ENCODE data around the gene SMIM29.

Gene SMIM29

DNA sequence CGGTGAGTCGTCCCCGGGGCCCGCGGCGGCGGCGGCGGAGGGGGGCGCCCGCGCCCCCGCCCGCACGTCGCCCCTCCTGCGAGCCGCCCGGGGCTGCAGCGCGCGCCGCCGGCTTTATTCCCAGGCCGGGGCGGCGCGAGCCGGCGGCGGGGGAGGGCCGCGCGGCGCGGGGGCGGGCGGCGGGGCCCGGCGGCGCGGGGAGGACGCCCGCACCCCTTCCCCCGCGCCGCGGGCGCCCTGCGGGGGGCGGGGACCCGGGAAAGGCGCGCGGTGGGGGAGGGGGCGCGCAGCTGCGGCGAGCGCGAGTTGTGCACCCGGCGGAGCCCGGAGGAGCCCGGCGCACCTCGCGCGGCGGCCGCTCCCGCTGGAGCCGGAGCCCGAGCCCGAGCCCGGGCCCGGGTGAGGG is 11.5 kb downstream of the SMIM29 start:
- Histone ChIP-seq H3K27ac (ENCODE audit: low read depth, low read length) (peak overlapping the region; percentile 41), H3K36me3 (ENCODE audit: insufficient read depth, low read length) (peaks cover 7% of the 10 kb centered on the region), H3K4me3 (ENCODE audit: low read depth in 1 of 2, low read length in 2 of 2) (peak overlapping the region; percentile 58 to 66), H3K4me1 (ENCODE audit: insufficient read depth, low read length) (peaks cover 11% of the 10 kb centered on the region), H3K9ac (ENCODE audit: low read length) (no peak overlapping the region), H3K9me3 (ENCODE audit: low read length) (no peaks in the 10 kb centered on the region), H3K27me3 (ENCODE audit: control insufficient read depth in 1 of 2, insufficient read depth in 2 of 2, low read length in 2 of 2) (no peaks in the 10 kb centered on the region)

DNA sequence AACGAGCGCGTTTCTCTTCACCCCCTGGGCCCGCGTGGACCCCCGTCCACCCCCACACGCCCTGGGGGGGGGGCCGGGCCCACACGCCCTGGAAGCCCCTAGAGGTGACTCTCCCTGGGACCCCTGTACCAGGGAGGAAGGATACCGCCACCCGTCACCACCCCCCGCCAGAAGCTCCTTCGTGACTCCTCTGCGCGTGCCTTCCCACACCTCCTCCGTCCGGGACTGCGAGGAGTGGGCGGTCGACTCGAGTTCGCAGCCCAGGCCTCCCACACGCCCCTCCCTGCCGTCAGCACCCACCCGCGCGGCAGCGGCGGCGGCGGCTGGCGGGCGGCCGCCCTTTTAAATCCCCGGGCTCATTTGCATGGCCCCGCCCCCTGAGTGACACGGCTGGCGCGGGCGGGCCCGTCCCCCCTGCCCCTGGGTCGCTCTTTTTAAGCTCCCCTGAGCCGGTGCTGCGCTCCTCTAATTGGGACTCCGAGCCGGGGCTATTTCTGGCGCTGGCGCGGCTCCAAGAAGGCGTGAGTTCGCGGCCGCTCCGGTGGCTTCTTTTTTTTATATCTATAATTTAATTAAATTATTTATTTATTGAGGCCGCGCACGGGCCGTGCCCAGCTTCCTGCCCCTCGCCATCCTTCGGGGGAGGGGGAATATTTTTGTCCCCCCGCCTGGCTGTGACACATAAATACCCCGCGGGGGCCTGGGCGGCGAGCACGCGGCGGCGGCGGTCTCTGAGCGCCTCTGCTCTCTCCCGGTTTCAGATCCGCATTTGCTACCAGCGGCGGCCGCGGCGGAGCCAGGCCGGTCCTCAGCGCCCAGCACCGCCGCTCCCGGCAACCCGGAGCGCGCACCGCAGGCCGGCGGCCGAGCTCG is 12.1 kb downstream of the SMIM29 start, which contains the start of gene HMGA1:
Gene HMGA1, plus strand, starts transcription at position 431 of the 873 bp plus-strand sequence. CDS start 3,908 bp downstream, outside the sequence.
- H3K9ac ChIP-seq (ENCODE audit: low read length), result peak within 1 kb of the TSS; percentile 49
- peaks cover 4% of the 10 kb centered on the region for H3K36me3 ChIP-seq (ENCODE audit: insufficient read depth, low read length)
- peaks cover 11% of the 10 kb centered on the region for H3K4me1 ChIP-seq (ENCODE audit: insufficient read depth, low read length)
- peak within 1 kb of the TSS; percentile 83 for H3K27ac ChIP-seq (ENCODE audit: low read depth, low read length)
- no peaks in the 10 kb centered on the region for H3K27me3 ChIP-seq (ENCODE audit: control insufficient read depth in 1 of 2, insufficient read depth in 2 of 2, low read length in 2 of 2)
- peak within 1 kb of the TSS; percentile 58 to 66 for H3K4me3 ChIP-seq (ENCODE audit: low read depth in 1 of 2, low read length in 2 of 2)
- H3K9me3 ChIP-seq (ENCODE audit: low read length), result no peaks in the 10 kb centered on the region

DNA sequence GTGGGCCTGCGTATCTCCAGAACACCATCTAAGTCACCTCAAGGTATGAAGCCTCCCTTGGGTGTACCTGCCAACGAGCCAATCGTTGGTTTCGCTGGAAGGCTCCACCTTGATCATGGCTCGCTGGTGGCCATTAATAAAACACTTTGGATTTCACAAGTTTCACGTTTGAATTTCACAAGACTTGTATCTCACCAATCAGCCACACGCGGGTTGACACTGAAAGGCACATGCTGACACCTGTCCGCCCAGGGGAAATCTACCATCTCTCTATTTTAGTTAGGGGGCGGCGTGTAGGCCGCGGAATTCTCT is 12.7 kb downstream of the SMIM29 start:
- Histone ChIP-seq H3K36me3 (ENCODE audit: insufficient read depth, low read length) (no peaks in the 10 kb centered on the region), H3K9ac (ENCODE audit: low read length) (peak overlapping the region; percentile 49), H3K27me3 (ENCODE audit: control insufficient read depth in 1 of 2, insufficient read depth in 2 of 2, low read length in 2 of 2) (no peaks in the 10 kb centered on the region), H3K27ac (ENCODE audit: low read depth, low read length) (peak overlapping the region; percentile 83), H3K9me3 (ENCODE audit: low read length) (no peaks in the 10 kb centered on the region), H3K4me3 (ENCODE audit: low read depth in 1 of 2, low read length in 2 of 2) (peak overlapping the region; percentile 32 to 35), H3K4me1 (ENCODE audit: insufficient read depth, low read length) (peaks cover 11% of the 10 kb centered on the region)

DNA sequence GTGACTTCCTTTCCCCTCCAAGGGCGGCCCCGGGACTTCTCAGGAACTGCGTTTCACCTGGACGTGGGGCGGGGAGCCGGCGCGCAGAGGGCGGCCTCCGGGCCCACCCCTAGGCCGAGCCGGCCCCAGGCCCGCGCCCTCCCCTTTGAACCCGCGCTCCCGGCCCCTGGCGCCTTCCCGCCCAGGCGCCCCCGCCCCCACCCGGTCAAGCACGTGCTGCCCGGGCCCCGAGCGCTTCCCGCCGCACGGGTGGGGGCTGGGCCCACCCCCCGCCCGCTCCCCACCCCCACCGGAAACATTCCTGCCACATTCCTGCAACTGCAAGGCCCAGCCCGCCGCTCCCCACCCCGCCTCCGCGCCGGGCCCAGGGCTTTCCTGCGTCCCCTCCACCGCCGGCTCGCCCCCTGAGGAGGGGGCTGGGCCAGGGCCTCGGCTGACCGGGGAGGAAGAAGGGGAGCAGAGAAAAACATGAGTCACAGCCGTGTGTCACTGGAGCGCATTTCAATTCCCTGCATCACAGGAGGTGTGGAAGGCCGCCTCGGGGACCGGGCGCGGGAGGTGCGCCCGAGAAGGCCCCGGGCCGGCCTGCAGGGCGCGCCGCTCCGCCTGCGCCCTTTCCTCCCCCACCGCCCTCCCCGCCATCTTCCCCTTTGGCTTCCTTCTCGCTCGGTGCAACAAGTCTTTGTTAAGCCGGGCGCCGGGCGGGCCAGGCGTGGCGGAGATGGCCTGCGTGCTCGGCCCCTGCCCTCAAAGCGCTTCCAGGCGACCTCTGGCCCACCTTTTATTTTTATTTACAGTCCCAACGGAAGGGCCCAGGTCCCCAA is 13.3 kb downstream of the SMIM29 start:
- Histone ChIP-seq H3K9me3 (ENCODE audit: low read length) (no peaks in the 10 kb centered on the region), H3K36me3 (ENCODE audit: insufficient read depth, low read length) (no peaks in the 10 kb centered on the region), H3K9ac (ENCODE audit: low read length) (no peak overlapping the region), H3K4me1 (ENCODE audit: insufficient read depth, low read length) (peaks cover 11% of the 10 kb centered on the region), H3K27me3 (ENCODE audit: control insufficient read depth in 1 of 2, insufficient read depth in 2 of 2, low read length in 2 of 2) (no peaks in the 10 kb centered on the region), H3K4me3 (ENCODE audit: low read depth in 1 of 2, low read length in 2 of 2) (peak overlapping the region in 1 of 2 donors; percentile 35), H3K27ac (ENCODE audit: low read depth, low read length) (peak overlapping the region; percentile 52)

DNA sequence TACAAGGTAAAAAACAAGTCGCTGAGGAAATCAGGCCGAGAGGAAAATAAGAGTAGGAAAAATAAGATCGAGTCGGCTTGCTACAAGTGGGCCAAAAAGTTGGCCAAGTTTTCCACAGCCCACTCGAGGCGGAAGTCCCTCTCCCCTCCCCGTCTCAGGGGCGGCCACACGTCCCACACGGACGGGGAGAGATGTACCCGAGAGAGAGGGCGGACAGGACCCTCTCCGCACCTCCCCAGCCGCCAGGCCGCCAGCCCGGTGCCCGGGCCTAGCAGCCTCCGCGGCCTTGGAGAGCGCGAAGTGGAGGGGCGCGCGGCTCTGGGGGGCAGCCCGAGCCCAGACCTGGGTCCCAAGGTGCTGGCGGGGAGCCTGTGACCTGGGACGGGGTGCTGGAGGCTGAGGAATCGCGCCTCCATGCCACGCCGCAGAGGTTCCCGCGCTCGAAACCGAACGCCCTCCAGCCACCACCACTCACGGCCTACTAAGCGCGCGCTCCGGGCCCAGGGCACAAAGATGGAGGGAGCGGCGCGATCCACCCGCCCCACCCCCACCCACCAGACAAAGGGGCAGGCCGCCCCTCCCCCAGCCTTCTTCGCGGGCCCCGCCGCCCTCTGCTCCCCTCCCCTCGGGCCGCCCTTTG is 14.0 kb downstream of the SMIM29 start:
- Histone ChIP-seq H3K36me3 (ENCODE audit: insufficient read depth, low read length) (no peaks in the 10 kb centered on the region), H3K4me1 (ENCODE audit: insufficient read depth, low read length) (peaks cover 11% of the 10 kb centered on the region), H3K9me3 (ENCODE audit: low read length) (no peaks in the 10 kb centered on the region), H3K27ac (ENCODE audit: low read depth, low read length) (no peak overlapping the region), H3K27me3 (ENCODE audit: control insufficient read depth in 1 of 2, insufficient read depth in 2 of 2, low read length in 2 of 2) (no peaks in the 10 kb centered on the region), H3K9ac (ENCODE audit: low read length) (no peak overlapping the region), H3K4me3 (ENCODE audit: low read depth in 1 of 2, low read length in 2 of 2) (no peak overlapping the region)

DNA sequence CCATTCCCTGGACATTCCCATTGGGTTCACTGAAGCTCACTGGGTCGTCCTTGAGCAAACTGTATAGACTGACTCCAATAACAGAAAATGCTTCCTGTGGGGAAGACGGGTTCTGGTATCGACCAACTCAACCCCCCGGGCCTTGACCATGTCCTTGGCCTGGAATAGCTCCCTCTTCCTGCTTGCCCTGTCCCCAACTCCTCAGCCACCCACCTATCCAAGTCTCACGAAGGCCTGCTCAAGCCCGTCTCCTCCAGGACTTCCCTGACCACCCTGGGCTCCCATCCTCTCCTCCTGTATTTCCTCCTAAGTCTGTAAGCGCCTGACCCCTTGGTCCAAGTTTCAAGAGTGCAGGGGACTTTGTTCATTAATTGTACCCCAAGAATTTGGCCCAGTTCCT is 14.9 kb downstream of the SMIM29 start:
- Histone ChIP-seq H3K4me1 (ENCODE audit: insufficient read depth, low read length) (peaks cover 11% of the 10 kb centered on the region), H3K9me3 (ENCODE audit: low read length) (no peaks in the 10 kb centered on the region), H3K9ac (ENCODE audit: low read length) (no peak overlapping the region), H3K27ac (ENCODE audit: low read depth, low read length) (no peak overlapping the region), H3K4me3 (ENCODE audit: low read depth in 1 of 2, low read length in 2 of 2) (no peak overlapping the region), H3K27me3 (ENCODE audit: control insufficient read depth in 1 of 2, insufficient read depth in 2 of 2, low read length in 2 of 2) (no peaks in the 10 kb centered on the region), H3K36me3 (ENCODE audit: insufficient read depth, low read length) (no peaks in the 10 kb centered on the region)

DNA sequence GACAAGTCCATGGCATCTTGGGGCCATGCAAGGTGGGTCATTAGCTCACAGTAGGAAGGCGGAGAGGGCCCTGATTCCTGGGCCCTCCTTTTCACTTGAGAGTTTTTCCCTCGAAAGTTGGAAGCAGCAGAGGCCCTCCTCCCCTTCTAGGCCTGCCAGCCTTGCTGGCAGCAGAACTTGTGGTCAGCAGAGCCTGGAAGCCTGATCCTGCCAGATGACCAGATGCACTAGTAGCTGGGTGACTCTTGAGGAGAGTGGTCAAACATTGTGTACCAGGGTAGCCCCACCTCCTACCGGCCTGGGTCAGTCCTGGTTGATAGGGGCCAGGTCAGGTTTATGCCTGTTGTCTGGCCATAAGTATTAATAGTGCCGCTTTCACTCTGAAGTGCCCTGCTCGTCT is 15.9 kb downstream of the SMIM29 start:
- Histone ChIP-seq H3K4me3 (ENCODE audit: low read depth in 1 of 2, low read length in 2 of 2) (no peak overlapping the region), H3K9ac (ENCODE audit: low read length) (no peak overlapping the region), H3K27ac (ENCODE audit: low read depth, low read length) (no peak overlapping the region), H3K4me1 (ENCODE audit: insufficient read depth, low read length) (peaks cover 7% of the 10 kb centered on the region), H3K36me3 (ENCODE audit: insufficient read depth, low read length) (no peaks in the 10 kb centered on the region), H3K27me3 (ENCODE audit: control insufficient read depth in 1 of 2, insufficient read depth in 2 of 2, low read length in 2 of 2) (no peaks in the 10 kb centered on the region), H3K9me3 (ENCODE audit: low read length) (no peaks in the 10 kb centered on the region)

DNA sequence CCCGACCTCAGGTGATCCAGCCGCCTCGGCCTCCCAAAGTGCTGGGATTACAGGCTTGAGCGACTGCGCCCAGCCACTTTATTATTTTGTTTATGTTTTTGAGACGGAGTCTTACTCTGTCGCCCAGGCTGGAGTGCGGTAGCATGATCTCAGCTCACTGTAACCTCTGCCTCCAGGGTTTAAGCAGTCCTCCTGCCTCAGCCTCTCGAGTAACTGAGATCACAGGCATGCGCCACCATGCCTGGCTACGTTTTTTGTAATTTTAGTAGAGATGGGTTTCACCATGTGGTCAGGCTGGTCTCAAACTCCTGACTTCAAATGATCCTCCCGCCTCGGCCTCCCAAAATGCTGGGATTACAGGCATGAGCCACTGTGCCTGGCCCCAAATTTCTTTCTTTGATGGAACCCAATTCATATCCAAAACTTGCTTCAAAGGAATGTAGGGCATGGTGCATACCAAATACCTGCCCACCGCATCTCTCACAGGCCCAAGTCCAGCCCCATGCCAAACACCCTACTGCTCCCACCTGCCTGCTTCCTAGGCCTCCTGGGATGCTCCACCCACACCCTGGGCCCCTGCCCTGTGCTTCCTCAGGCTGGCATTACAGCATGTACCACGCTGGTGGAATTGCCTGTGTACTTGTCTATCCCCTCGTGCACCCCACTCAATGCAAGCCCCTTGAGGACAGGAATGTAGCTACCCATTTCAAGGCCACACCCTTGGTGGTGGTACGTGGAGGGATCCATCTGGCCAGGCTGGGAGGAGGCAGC is 17.1 kb downstream of the SMIM29 start:
- no peak overlapping the region for H3K9ac ChIP-seq (ENCODE audit: low read length)
- no peaks in the 10 kb centered on the region for H3K36me3 ChIP-seq (ENCODE audit: insufficient read depth, low read length)
- H3K9me3 ChIP-seq (ENCODE audit: low read length), result no peaks in the 10 kb centered on the region
- H3K27ac ChIP-seq (ENCODE audit: low read depth, low read length), result no peak overlapping the region
- peaks cover 7% of the 10 kb centered on the region for H3K4me1 ChIP-seq (ENCODE audit: insufficient read depth, low read length)
- H3K27me3 ChIP-seq (ENCODE audit: control insufficient read depth in 1 of 2, insufficient read depth in 2 of 2, low read length in 2 of 2), result no peaks in the 10 kb centered on the region
- H3K4me3 ChIP-seq (ENCODE audit: low read depth in 1 of 2, low read length in 2 of 2), result no peak overlapping the region

DNA sequence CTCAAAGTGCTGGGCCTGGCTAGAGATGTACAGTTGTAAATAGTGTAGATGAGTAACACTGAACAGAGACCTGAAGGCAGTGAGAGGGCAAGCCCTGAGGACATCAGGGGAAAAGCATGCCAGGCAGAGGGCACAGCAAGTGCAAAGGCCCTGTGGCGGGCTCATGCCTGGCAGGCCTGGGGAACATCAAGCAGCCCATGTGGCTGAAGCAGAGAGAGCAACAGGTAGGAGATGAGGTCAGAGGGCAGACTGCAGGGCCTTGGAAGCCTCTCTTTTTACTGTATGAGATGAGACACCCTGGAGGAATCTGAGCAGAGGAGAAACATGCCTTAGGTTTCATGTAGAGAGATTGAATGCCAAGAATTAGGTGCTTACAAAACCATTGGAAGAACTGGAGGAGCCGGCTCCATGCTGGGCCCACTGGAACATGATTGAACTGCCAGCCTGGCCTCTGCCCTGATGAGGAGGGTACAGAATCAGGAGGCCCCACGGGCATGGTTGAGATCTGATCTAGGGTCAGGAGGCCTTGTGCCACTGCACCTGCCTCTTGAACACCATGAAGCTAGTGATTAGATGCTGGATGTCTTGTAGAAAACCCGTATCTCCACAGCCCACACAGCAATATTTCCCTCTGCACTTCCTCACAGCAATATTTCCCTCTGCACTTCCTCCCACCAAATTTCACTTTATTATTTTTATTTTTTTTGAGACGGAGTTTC is 18.0 kb downstream of the SMIM29 start:
- Histone ChIP-seq H3K4me1 (ENCODE audit: insufficient read depth, low read length) (peaks cover under 1% of the 10 kb centered on the region), H3K9me3 (ENCODE audit: low read length) (no peaks in the 10 kb centered on the region), H3K9ac (ENCODE audit: low read length) (no peak overlapping the region), H3K4me3 (ENCODE audit: low read depth in 1 of 2, low read length in 2 of 2) (no peak overlapping the region), H3K27ac (ENCODE audit: low read depth, low read length) (no peak overlapping the region), H3K27me3 (ENCODE audit: control insufficient read depth in 1 of 2, insufficient read depth in 2 of 2, low read length in 2 of 2) (no peaks in the 10 kb centered on the region), H3K36me3 (ENCODE audit: insufficient read depth, low read length) (no peaks in the 10 kb centered on the region)

DNA sequence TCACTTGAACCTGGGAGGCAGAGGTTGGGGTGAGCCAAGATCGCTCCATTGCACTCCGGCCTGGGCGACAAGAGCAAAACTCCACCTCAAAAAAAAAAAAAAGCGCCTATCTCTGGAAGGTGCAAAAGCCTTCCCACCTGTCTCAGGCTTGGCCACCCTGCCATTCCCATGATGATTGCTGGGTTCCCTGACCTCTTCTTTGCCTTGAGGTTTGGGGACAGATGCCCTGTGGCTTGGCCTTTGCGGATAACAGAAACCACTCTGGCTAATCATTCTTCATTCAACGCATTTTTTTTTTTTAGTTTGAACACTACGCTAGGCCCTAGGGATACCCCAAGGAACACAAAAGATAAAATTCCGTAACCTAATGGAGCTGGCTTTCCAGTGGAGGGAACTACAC is 18.9 kb downstream of the SMIM29 start:
- H3K9me3 ChIP-seq (ENCODE audit: low read length), result no peaks in the 10 kb centered on the region
- no peak overlapping the region for H3K27ac ChIP-seq (ENCODE audit: low read depth, low read length)
- no peak overlapping the region for H3K4me3 ChIP-seq (ENCODE audit: low read depth in 1 of 2, low read length in 2 of 2)
- no peaks in the 10 kb centered on the region for H3K36me3 ChIP-seq (ENCODE audit: insufficient read depth, low read length)
- no peak overlapping the region for H3K9ac ChIP-seq (ENCODE audit: low read length)
- H3K27me3 ChIP-seq (ENCODE audit: control insufficient read depth in 1 of 2, insufficient read depth in 2 of 2, low read length in 2 of 2), result no peaks in the 10 kb centered on the region
- H3K4me1 ChIP-seq (ENCODE audit: insufficient read depth, low read length), result no peaks in the 10 kb centered on the region

Data from muscle layer of colon (tissue), 2 donors.